Islet of Langerhans (tissue), 1 donor: ENCODE measurements around the gene DOP1B.

ENCODE experiments used
- FAIRE-seq: peaks from one replicate; lab custom pipeline; 2011; peaks lifted over from hg19 to GRCh38; lab: Jason Lieb, UNC

The DOP1B gene

DNA sequence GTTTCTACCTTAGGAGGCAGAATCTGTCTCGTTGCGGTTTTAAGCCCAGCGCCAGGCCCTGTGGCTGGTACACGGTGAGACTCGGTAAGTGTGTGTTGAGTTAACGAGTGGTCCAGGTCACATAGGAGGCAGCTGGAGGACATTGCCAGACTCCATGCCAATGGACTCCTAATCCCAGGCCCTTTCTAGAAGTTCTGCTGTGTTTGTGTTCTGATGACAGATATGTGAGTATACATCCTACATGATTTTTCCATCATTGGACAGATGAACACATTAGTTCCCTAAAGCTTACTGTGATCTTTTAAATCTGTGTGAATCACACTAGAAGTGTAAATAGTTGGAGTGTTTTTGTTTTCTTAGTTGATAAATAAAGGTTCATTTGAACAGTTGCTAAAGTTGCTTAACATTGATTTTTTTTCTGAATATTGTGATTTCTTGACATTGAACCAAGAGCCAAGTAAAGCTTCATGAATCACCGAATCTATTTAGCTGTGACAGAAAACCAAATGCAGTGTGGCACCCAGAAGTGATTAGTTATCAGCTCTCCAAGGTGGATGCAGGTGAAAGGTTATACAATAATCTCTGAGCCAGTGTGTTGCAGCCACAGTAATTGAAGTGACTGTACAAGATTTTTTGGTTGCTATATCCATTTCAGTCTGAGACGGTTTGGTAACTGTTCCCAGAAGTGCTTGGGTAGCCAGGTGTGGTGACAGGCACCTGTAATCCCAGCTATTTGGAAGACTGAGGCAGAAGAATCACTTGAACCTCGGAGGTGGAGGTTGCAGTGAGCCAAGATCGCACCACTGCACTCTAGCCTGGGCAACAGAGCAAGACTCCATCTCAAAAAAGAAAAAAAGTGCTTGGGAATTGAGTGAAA lies 46.3 kb downstream of the DOP1B start:
- FAIRE-seq, result peak; percentile 70

DNA sequence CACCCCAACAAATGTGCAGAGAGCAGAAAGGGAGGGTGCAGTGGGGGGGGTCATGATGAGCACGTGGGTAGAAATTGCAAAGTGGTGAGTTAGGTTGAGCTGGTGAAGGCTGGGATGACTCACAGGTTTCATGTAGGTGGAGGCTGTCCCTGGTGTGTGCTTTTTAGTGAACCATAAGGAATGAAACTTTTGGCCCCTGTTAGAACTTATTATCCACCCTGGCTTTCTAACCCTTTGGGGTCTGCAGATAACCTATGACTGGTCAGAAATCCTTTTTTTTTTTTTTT lies 46.9 kb downstream of the DOP1B start:
- no peak for FAIRE-seq

GRCh38 chr21:36204980-36205379 lies 48.4 kb downstream of the DOP1B start:
- no peak for FAIRE-seq

GRCh38 chr21:36205962-36206361 lies 49.3 kb downstream of the DOP1B start:
- FAIRE-seq, result no peak
